GM12892 (cell line): ENCODE measurements around the gene CST11.
A peak's percentile ranks its signal among the peaks of the same experiment; 100 is the strongest.

ENCODE experiments used
- DNase-seq: peaks from one replicate; pipeline ENCODE4 v3.0.0; 2011; ENCODE audit not compliant: insufficient read length
- FAIRE-seq: peaks from 2 replicates; lab custom pipeline; 2011; peaks lifted over from hg19 to GRCh38; lab: Jason Lieb, UNC
- POLR2A ChIP-seq: IDR thresholded peaks from 2 replicates; pipeline ENCODE4 v1.6.1; 2011; ENCODE audit warnings: low read depth, low read length, control low read depth
- POLR2AphosphoS5 ChIP-seq: IDR thresholded peaks from 2 replicates; pipeline ENCODE4 v1.6.1; 2011; ENCODE audit warnings: low read depth, low read length, control low read depth
- TAF1 ChIP-seq: IDR thresholded peaks from 2 replicates; pipeline ENCODE4 v1.6.1; 2011; ENCODE audit warnings: low read depth, mild to moderate bottlenecking, control low read depth, low read length, borderline replicate concordance

CST11 gene

DNA sequence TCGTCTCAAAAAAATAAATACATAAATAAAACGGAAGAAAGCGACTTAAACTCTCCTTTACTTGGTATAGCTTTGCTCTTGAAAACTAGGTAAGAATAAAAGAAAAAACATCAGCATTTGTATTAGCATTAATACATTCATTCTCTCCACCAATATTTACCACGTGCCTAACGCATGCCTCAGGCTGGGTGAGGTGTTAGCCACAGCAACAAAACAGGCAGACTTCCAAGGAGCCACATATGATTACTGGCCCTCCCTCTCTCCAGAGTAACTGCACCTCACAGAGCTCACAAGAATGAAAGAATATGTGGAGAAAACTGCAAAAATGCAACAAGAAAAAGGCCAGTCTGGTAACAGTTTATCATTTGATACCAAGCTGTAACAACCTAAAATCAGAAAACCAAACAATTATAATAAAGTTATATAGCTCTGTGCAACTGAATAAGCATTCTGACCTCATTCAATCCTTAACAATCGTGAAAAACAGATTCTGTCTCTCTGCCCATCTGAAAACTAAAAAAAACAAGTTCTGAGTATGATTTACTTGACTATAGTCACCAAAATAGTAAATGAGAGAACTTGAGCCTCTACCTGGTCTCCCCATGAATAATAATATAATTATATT lies 36.6 kb downstream of the CST11 start:
- no peak for TF ChIP-seq POLR2AphosphoS5
- no peak for TF ChIP-seq POLR2A
- no peak for TF ChIP-seq TAF1
- FAIRE-seq (no peak), DNase-seq (no peak)

DNA sequence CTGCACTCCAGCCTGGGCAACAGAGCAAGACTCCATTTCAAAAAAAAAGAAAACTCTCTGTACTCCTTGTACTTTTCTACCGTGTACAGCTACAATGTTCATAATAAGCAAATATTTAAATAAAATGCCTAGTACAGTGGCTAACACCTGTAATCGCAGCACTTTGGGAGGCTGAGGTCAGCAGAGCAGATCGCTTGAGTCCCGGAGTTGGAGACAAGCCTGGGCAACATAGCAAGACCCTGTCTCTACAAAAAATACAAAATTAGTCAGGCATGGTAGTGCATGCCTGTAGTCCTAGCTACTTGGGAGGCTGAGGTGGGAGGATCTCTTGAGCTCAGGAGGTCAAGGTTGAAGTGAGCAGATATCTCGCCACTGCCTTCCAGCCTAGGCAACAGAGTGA lies 37.1 kb downstream of the CST11 start:
- TF ChIP-seq POLR2AphosphoS5 (no peak), TAF1 (no peak), POLR2A (no peak)
- FAIRE-seq (no peak), DNase-seq (no peak)

DNA sequence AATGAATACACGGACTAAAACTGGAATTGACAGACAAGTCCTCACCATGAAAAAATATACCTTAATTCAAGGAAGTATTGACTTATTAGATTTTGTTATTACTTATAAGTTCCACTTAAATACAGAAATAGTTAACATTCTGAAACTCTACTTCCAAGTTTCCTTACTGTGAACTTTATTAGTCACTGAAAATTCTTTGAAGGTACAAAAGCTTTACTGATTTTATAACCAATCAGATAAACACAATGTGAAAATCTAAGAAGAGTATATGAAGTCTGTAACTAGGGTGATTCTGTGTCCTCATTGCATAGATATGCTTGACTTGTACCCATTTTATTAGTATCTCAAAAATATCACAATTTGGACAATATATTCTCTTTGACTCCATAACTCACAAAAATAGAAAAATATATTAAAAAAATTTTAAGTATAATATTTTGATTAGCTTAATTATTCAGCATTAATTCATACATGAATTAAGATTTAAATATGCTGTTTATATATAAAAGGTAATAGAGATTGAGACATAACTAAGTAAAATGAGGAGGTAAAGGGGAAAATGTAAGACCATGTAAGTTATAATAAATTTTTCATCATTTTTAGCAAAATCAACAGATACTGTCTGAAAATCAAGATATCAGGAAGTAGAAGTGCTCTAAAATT lies 38.0 kb downstream of the CST11 start:
- no peak for DNase-seq
- no peak for FAIRE-seq
- TF ChIP-seq TAF1 (no peak), POLR2A (no peak), POLR2AphosphoS5 (no peak)

DNA sequence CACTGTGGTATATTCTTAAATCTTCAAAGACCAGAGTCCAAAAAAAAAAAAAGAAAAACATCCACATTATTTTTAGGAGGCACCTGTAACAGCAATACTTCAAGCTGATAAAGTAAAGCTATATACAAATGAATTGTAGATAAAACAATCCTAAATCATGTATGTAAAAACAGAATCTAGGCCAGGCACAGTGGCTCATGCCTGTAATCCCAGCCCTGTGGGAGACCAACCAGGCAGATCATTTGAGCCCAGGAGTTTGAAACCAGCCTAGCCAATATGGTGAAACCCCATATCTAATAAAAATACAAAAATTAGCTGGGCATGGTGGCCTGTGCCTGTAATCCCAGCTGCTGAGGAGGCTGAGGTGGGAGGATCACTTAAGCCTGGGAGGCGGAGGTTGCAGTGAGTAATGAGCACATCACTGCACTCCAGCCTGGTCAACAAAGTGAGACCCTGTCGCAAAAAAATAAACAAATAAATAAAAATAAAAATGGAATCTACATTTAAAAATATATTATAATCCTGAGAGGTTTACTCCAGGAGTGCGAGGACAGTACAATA lies 38.7 kb downstream of the CST11 start:
- FAIRE-seq, result no peak
- TF ChIP-seq TAF1, result no peak
- no peak for TF ChIP-seq POLR2A
- no peak for TF ChIP-seq POLR2AphosphoS5
- no peak for DNase-seq

DNA sequence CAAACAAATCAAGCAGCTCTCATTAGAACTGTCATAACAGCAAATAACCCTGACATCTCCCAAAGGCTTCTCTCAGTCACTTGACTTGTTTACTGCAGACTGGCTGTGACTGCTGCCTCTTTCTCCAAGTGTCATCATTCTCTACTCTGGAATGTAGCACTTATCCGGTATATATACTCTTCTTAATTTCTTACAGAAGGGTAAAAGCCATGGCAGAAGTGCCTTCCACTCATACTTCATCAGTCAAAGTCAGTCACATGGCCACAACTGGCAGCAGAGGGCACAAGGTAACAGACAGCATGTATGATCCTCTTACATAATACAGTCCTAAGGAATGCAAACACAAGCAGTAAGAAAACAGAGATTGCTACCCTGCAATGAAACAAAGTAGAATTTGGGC lies 40.6 kb downstream of the CST11 start:
- DNase-seq, result no peak
- no peak for TF ChIP-seq TAF1
- no peak for FAIRE-seq

DNA sequence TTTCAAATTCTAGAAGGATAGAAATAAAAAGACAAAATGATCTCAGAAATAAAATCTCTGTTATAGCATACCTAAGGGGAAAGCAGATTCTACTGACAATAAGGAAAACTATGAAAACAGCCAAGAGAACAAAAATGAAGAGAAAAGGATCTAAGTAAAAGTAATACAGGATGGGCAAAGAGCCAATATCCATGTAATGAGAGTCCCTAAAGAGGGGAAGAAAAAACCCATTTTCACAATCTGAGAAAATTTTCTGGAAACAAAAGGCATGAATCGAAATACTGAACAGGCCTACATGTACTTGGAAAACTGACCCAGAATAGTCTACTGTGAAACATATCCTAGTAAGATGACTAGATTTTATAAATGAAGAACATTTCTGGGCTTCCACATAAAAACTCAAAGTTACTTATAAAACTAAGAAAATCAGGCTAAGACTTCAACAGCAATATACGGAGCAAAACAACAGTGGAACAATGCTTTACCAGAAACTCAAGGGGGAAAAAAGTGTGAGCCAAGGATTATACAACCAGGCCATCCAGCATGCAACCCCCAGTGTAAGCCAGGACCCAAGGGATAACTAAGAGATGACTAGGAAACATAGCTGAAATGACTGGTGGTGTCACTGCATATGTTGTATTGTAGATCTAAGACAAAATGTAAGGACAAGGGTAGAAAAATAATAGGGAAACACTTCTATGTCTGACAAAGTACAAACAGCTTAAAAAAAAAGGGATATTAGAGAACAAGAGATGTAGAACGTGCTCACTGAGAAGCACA lies 41.6 kb downstream of the CST11 start:
- TF ChIP-seq POLR2A (no peak), POLR2AphosphoS5 (no peak), TAF1 (no peak)
- DNase-seq (no peak), FAIRE-seq (no peak)

DNA sequence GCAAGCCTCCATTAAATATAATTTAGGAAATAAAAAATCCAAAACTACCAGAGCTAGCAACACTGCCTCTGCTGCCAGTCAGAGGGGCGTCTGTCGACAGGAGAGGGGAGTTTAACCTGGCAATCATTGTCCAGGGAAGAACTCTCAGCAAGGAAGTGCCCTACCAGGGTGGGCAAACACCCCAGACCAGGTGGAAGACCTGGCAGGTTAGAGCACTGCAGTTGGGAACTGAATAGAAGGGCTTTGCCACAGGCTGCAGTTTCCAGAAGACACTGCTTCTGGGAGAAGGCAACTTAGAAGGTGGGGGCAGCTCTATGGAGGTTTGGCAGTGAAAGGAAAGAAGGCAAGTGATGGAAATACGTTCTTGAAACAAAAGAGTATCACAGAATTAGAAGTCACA lies 42.9 kb downstream of the CST11 start:
- DNase-seq, result no peak
- no peak for FAIRE-seq
- TF ChIP-seq TAF1 (no peak), POLR2AphosphoS5 (no peak), POLR2A (no peak)

DNA sequence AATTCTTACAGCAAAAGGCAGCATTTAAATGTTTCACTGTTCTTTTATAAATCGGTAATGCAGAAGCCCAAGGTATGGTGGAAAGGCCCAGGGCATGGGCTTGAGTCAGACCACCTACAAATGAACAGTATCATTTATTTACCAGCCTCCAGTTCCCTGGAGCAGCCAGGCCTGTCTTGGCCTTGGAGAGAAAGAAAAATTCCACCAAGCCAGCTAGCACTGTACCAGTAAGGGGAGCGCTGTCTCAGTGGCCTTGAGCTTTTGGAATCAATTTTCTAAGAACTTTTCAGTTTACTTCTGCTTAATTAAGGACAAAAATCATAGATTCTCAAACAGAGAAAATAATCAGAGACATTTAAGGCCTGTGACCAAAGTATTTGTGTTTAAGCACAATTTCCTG lies 43.7 kb downstream of the CST11 start:
- peak; percentile 14 for FAIRE-seq
- TF ChIP-seq TAF1, result no peak
- TF ChIP-seq POLR2AphosphoS5, result no peak
- no peak for TF ChIP-seq POLR2A

DNA sequence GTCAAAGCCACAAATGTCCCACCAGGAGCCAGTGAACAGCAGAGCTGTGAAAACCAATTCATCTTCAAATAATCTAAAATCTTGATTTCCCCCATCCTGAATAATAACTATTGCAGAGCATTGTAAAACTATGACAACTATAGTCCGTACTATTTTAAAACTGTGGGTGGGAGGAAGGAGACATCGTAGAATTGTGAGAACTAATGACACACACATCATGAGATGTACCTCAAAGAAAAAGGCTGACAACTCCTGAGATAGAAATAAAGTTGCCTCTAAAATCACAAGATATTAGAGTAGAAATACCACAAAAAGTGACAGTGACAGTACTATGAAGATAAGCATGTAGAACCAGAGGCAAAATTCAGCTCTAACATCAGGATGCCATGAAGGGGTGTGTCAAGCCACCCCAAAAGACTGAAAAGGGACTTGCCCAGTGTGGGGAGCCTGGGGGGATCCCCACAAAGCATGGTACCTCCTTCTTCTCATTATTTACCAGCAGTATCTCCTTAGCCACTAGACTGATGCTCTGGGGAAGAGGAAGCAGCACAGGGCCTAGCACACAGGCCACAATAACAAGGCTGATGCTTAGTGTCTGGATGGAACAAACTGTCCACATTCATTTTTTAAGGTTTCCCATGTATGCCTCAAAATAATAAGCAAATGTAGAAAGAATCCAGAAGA lies 44.8 kb downstream of the CST11 start:
- TF ChIP-seq POLR2A (no peak), POLR2AphosphoS5 (no peak), TAF1 (no peak)
- DNase-seq (no peak), FAIRE-seq (peak; percentile 60)

More for the DNA sequence above, 43.7 kb downstream of the CST11 start:
- DNase-seq, result no peak

DNA sequence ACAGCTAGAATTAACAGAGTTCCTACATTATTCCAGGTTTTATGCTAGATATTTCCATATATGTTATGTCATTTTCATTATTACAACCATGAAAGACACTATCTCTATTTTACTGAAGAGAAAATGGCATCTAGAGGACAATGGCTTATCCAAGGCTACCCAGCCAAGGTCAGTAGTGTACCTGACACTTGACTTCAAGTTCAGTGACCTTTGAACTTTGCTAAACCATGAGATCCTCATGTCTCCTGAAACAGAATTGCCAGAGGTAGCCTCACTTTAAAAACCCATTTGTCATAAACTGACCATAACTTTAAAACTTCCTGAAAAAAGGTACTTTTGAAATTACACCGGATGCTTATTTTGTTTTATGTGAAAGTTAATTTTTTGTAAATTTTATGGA lies 45.8 kb downstream of the CST11 start:
- DNase-seq (no peak), FAIRE-seq (no peak)
- TF ChIP-seq POLR2A (no peak), POLR2AphosphoS5 (no peak), TAF1 (no peak)

DNA sequence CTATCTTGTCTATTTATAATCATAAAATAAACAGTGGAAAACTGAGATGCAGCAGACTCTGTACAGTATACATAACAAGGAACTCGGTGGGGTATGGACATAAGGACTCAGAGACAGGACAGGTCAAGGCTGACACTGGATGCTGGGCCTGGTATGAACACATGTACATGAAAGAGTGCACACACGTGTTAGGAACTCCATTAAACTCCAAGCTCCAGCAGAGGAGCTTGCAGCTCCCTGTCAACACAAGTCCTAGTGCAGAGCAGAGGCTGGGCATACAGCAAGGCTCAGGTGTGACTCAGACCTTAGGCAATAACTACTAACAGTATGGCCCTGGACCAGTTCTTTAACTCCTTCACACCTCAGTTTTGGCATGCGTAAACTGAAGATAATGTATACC lies 48.5 kb downstream of the CST11 start:
- DNase-seq, result no peak

More for the DNA sequence above, 48.5 kb downstream of the CST11 start:
- TF ChIP-seq POLR2AphosphoS5, result no peak
- no peak for TF ChIP-seq TAF1
- TF ChIP-seq POLR2A, result no peak
- no peak for FAIRE-seq
